GM12891 (cell line): ENCODE measurements around the gene TMEM178B.

Experiments
- DNase-seq: peaks from one replicate; pipeline ENCODE4 v3.0.0; 2011; ENCODE audit warnings: low spot score; ENCODE audit not compliant: insufficient read length
- FAIRE-seq: peaks from 2 replicates; lab custom pipeline; 2011; peaks lifted over from hg19 to GRCh38; lab: Jason Lieb, UNC
- PAX5 ChIP-seq: IDR thresholded peaks from 2 replicates; pipeline ENCODE4 v1.6.1; 2011; ENCODE audit warnings: low read length, moderate library complexity, mild to moderate bottlenecking; ENCODE audit not compliant: insufficient read depth, severe bottlenecking
- POLR2A ChIP-seq: IDR thresholded peaks from 2 replicates; pipeline ENCODE4 v1.6.1; 2011; ENCODE audit warnings: low read depth, low read length, control low read depth
- POLR2AphosphoS5 ChIP-seq: IDR thresholded peaks from 2 replicates; pipeline ENCODE4 v1.6.1; 2011; ENCODE audit warnings: low read depth, low read length, control low read depth
- POU2F2 ChIP-seq: IDR thresholded peaks from 2 replicates; pipeline ENCODE4 v1.6.1; 2011; ENCODE audit warnings: low read depth, mild to moderate bottlenecking, control low read depth, low read length, moderate library complexity
- SPI1 ChIP-seq: IDR thresholded peaks from 2 replicates; pipeline ENCODE4 v1.6.1; 2011; ENCODE audit warnings: low read depth, low read length, control low read depth
- TAF1 ChIP-seq: IDR thresholded peaks from 2 replicates; pipeline ENCODE4 v1.6.1; 2011; ENCODE audit warnings: low read depth, low read length, control low read depth

Gene TMEM178B

GRCh38 chr7:141231018-141231792, 157.3 kb downstream of the TMEM178B start:
- no peak for TF ChIP-seq SPI1
- TF ChIP-seq POU2F2: no peak
- no peak for TF ChIP-seq POLR2A
- no peak for TF ChIP-seq POLR2AphosphoS5
- TF ChIP-seq TAF1: no peak
- TF ChIP-seq PAX5: no peak
- FAIRE-seq (no peak), DNase-seq (no peak)

- DNase-seq: no peak
- FAIRE-seq: no peak
- no peak for TF ChIP-seq TAF1
- no peak for TF ChIP-seq SPI1
- no peak for TF ChIP-seq POLR2AphosphoS5
- no peak for TF ChIP-seq POU2F2
- no peak for TF ChIP-seq PAX5
- TF ChIP-seq POLR2A: no peak
These were observed 158.6 kb downstream of the TMEM178B start for GRCh38 chr7:141232286-141233051.

- DNase-seq: no peak
These were observed 160.7 kb downstream of the TMEM178B start for GRCh38 chr7:141234335-141235105.

GRCh38 chr7:141235656-141236055, 161.8 kb downstream of the TMEM178B start:
- FAIRE-seq (no peak), DNase-seq (no peak)
- no peak for TF ChIP-seq TAF1
- TF ChIP-seq POLR2A: no peak
- TF ChIP-seq SPI1: no peak
- no peak for TF ChIP-seq PAX5
- TF ChIP-seq POU2F2: no peak
- no peak for TF ChIP-seq POLR2AphosphoS5

More at GRCh38 chr7:141234335-141235105, 160.7 kb downstream of the TMEM178B start:
- FAIRE-seq: no peak
- no peak for TF ChIP-seq PAX5
- TF ChIP-seq POLR2A: no peak
- no peak for TF ChIP-seq SPI1
- no peak for TF ChIP-seq TAF1
- no peak for TF ChIP-seq POU2F2
- TF ChIP-seq POLR2AphosphoS5: no peak

- FAIRE-seq: no peak
- no peak for DNase-seq
- TF ChIP-seq SPI1: no peak
- TF ChIP-seq PAX5: no peak
- no peak for TF ChIP-seq POU2F2
- no peak for TF ChIP-seq POLR2A
- TF ChIP-seq TAF1: no peak
- no peak for TF ChIP-seq POLR2AphosphoS5
These were observed 164.9 kb downstream of the TMEM178B start for GRCh38 chr7:141238596-141239243.

- DNase-seq: no peak
- no peak for TF ChIP-seq POLR2A
- TF ChIP-seq TAF1: no peak
- no peak for TF ChIP-seq PAX5
- TF ChIP-seq SPI1: no peak
- TF ChIP-seq POLR2AphosphoS5: no peak
- FAIRE-seq: no peak
These were observed 165.8 kb downstream of the TMEM178B start for GRCh38 chr7:141239661-141240060.

- no peak for TF ChIP-seq SPI1
- no peak for TF ChIP-seq PAX5
- no peak for TF ChIP-seq POLR2A
- no peak for TF ChIP-seq TAF1
- no peak for TF ChIP-seq POLR2AphosphoS5
- TF ChIP-seq POU2F2: no peak
- FAIRE-seq: no peak
- DNase-seq: no peak
These were observed 168.7 kb downstream of the TMEM178B start for GRCh38 chr7:141242568-141242967.

- TF ChIP-seq POLR2AphosphoS5: no peak
- TF ChIP-seq SPI1: no peak
- no peak for TF ChIP-seq PAX5
- no peak for TF ChIP-seq TAF1
- no peak for TF ChIP-seq POU2F2
- TF ChIP-seq POLR2A: no peak
- FAIRE-seq (no peak), DNase-seq (no peak)
These were observed 169.5 kb downstream of the TMEM178B start for GRCh38 chr7:141243368-141243767.

- no peak for FAIRE-seq
- TF ChIP-seq SPI1: no peak
- TF ChIP-seq PAX5: no peak
- TF ChIP-seq TAF1: no peak
- no peak for TF ChIP-seq POU2F2
- TF ChIP-seq POLR2A: no peak
- TF ChIP-seq POLR2AphosphoS5: no peak
- no peak for DNase-seq
These were observed 170.6 kb downstream of the TMEM178B start for GRCh38 chr7:141244435-141244834.
